IMR-90 (cell line): ENCODE measurements around the gene RETREG1. TPM values are rescaled to one million over a fixed set of nuclear protein-coding genes. Genes with fewer than 3 reads are reported as not detected.
A peak's percentile ranks its signal among the peaks of the same experiment; 100 is the strongest.

Experiments used
- ATAC-seq: fragments of 200-7000 bp; cut with Tn5 transposase; 2 replicates; pipeline ENCODE4 v1.9.1; 2020; ENCODE audit warnings: low read depth, mild to moderate bottlenecking, moderate library complexity
- BruUV-seq: library from RNA; stranded (reverse); fragments of 400-500 nt; replicated peaks from 2 replicates; lab custom pipeline; 2021; lab: Mats Ljungman, UMichigan
- CTCF ChIA-PET: fragments of 300-600 bp; formaldehyde crosslinking; extraction: SDS; loops from one replicate; lab custom pipeline; 2021; ENCODE audit warnings: antibody characterized with exemption; lab: Yijun Ruan, JAX
- POLR2A ChIA-PET: fragments of 300-600 bp; sonication (Branson Sonifier 250); formaldehyde crosslinking; loops from one replicate; lab custom pipeline; 2022; ENCODE audit warnings: antibody characterized with exemption; ENCODE audit not compliant: unreplicated experiment; lab: Charles Lee
- DNase-seq: peaks from one replicate; pipeline ENCODE4 v3.0.0; 2013
- H2AFZ ChIP-seq: replicated peaks from 2 replicates; pipeline ENCODE3; 2013; ENCODE audit warnings: low read length, mild to moderate bottlenecking; ENCODE audit not compliant: poor library complexity
- H2AK5ac ChIP-seq: 2 replicates; pipeline ENCODE4 v1.6.1; 2013; ENCODE audit warnings: low read depth, low read length, inconsistent platforms
- H2AK9ac ChIP-seq: replicated peaks from 2 replicates; pipeline ENCODE3; 2013; ENCODE audit warnings: mild to moderate bottlenecking, low read depth, low read length, moderate library complexity; ENCODE audit not compliant: poor library complexity
- H2BK120ac ChIP-seq: 2 replicates; pipeline ENCODE4 v1.6.1; 2013; ENCODE audit warnings: low read depth, low read length, inconsistent platforms
- H2BK15ac ChIP-seq: 3 replicates; pipeline ENCODE4 v1.6.1; 2013; ENCODE audit warnings: low read depth, low read length, inconsistent platforms
- H2BK20ac ChIP-seq: 2 replicates; pipeline ENCODE4 v1.6.1; 2013; ENCODE audit warnings: low read depth, mild to moderate bottlenecking, inconsistent platforms, low read length, moderate library complexity
- H2BK5ac ChIP-seq: 2 replicates; pipeline ENCODE4 v1.6.1; 2013; ENCODE audit warnings: mild to moderate bottlenecking, low read depth, low read length, inconsistent platforms; ENCODE audit not compliant: poor library complexity, severe bottlenecking
- H3K14ac ChIP-seq: replicated peaks from 2 replicates; pipeline ENCODE4 v1.6.1; 2013; ENCODE audit warnings: low read depth, low read length, inconsistent platforms
- H3K18ac ChIP-seq: 2 replicates; pipeline ENCODE4 v1.6.1; 2013; ENCODE audit warnings: low read depth, low read length, control low read depth
- H3K23ac ChIP-seq: 2 replicates; pipeline ENCODE4 v1.6.1; 2013; ENCODE audit warnings: low read depth, low read length, inconsistent platforms
- H3K27ac ChIP-seq: 2 replicates; pipeline ENCODE4 v1.5.1; 2013; ENCODE audit warnings: mild to moderate bottlenecking, control low read depth, low read length; ENCODE audit not compliant: insufficient read depth
- H3K27me3 ChIP-seq: 2 replicates; pipeline ENCODE4 v1.6.1; 2013; ENCODE audit warnings: low read length; ENCODE audit not compliant: control insufficient read depth, insufficient read depth
- H3K36me3 ChIP-seq: 2 replicates; pipeline ENCODE4 v1.6.1; 2013; ENCODE audit warnings: low read length, mixed read lengths; ENCODE audit not compliant: control insufficient read depth, insufficient read depth
- H3K4ac ChIP-seq: 2 replicates; pipeline ENCODE4 v1.6.1; 2013; ENCODE audit warnings: low read depth, low read length, inconsistent platforms
- H3K4me1 ChIP-seq: 2 replicates; pipeline ENCODE4 v1.6.1; 2013; ENCODE audit warnings: low read length, mixed read lengths; ENCODE audit not compliant: control insufficient read depth, insufficient read depth
- H3K4me2 ChIP-seq: 2 replicates; pipeline ENCODE4 v1.6.1; 2013; ENCODE audit warnings: low read depth, mild to moderate bottlenecking, control low read depth, low read length, moderate library complexity
- H3K4me3 ChIP-seq: 2 replicates; pipeline ENCODE4 v1.5.1; 2013; ENCODE audit warnings: low read depth, mild to moderate bottlenecking, control low read depth, low read length, moderate library complexity; ENCODE audit not compliant: insufficient read depth
- H3K56ac ChIP-seq: 2 replicates; pipeline ENCODE4 v1.6.1; 2013; ENCODE audit warnings: low read length, inconsistent platforms; ENCODE audit not compliant: insufficient read depth; ENCODE audit errors: extremely low read depth
- H3K79me1 ChIP-seq, 2 experiments: 2 replicates each; pipeline ENCODE4 v1.6.1; 2013; ENCODE audit warnings: low read length in 2 of 2, inconsistent platforms in 1 of 2, low read depth in 1 of 2
- H3K9ac ChIP-seq: 2 replicates; pipeline ENCODE4 v1.6.1; 2013; ENCODE audit warnings: low read depth, low read length, control low read depth
- H3K9me1 ChIP-seq: 2 replicates; pipeline ENCODE4 v1.6.1; 2013; ENCODE audit warnings: low read length, inconsistent platforms; ENCODE audit not compliant: insufficient read depth
- H3K9me3 ChIP-seq: 2 replicates; pipeline ENCODE4 v1.6.1; 2013; ENCODE audit warnings: low read length; ENCODE audit not compliant: control insufficient read depth, insufficient read depth
- H4K20me1 ChIP-seq: 2 replicates; pipeline ENCODE4 v1.6.1; 2013; ENCODE audit warnings: low read length, inconsistent platforms; ENCODE audit not compliant: insufficient read depth
- H4K5ac ChIP-seq: 2 replicates; pipeline ENCODE4 v1.6.1; 2013; ENCODE audit warnings: mild to moderate bottlenecking, low read depth, low read length, control low read depth
- H4K8ac ChIP-seq, 2 experiments: 2 replicates each; pipeline ENCODE4 v1.6.1; 2013; ENCODE audit warnings: low read depth in 2 of 2, low read length in 2 of 2, control low read depth in 1 of 2, inconsistent platforms in 1 of 2
- H4K91ac ChIP-seq: 2 replicates; pipeline ENCODE4 v1.6.1; 2013; ENCODE audit warnings: low read depth, low read length, inconsistent platforms; ENCODE audit not compliant: insufficient read depth
- BHLHE40 ChIP-seq: fragments of 150-350 bp; IDR thresholded peaks from 2 replicates; pipeline ENCODE4 v1.6.1; 2016; ENCODE audit warnings: mild to moderate bottlenecking, low read depth, low read length
- CHD1 ChIP-seq: IDR thresholded peaks from 2 replicates; pipeline ENCODE4 v1.6.1; 2012; ENCODE audit warnings: low read depth, low read length, improper control_type of control experiment
- ELK1 ChIP-seq: fragments of 150-350 bp; IDR thresholded peaks from 2 replicates; pipeline ENCODE4 v1.6.1; 2016; ENCODE audit warnings: low read depth, mild to moderate bottlenecking, low read length, moderate library complexity, borderline replicate concordance
- FOS ChIP-seq: fragments of 150-350 bp; IDR thresholded peaks from 2 replicates; pipeline ENCODE4 v1.6.1; 2016; ENCODE audit warnings: low read depth, low read length
- MAFK ChIP-seq: IDR thresholded peaks from 2 replicates; pipeline ENCODE4 v1.6.1; 2012; ENCODE audit warnings: low read depth, low read length, improper control_type of control experiment
- MAZ ChIP-seq: IDR thresholded peaks from 2 replicates; pipeline ENCODE4 v1.6.1; 2012; ENCODE audit warnings: low read depth, mild to moderate bottlenecking, low read length, improper control_type of control experiment, moderate library complexity, borderline replicate concordance
- POLR2A ChIP-seq: IDR thresholded peaks from 2 replicates; pipeline ENCODE4 v1.6.1; 2012; ENCODE audit warnings: mild to moderate bottlenecking, low read depth, low read length
- RAD21 ChIP-seq: IDR thresholded peaks from 2 replicates; pipeline ENCODE4 v1.6.1; 2012; ENCODE audit warnings: low read length, improper control_type of control experiment
- RCOR1 ChIP-seq: IDR thresholded peaks from 2 replicates; pipeline ENCODE4 v1.6.1; 2012; ENCODE audit warnings: mild to moderate bottlenecking, low read length, improper control_type of control experiment; ENCODE audit not compliant: insufficient replicate concordance
- RFX5 ChIP-seq: IDR thresholded peaks from 2 replicates; pipeline ENCODE4 v1.8.0; 2012; ENCODE audit warnings: low read depth, mild to moderate bottlenecking, low read length, moderate library complexity
- SMC3 ChIP-seq: fragments of 150-350 bp; IDR thresholded peaks from 2 replicates; pipeline ENCODE4 v1.6.1; 2016; ENCODE audit warnings: low read depth, mild to moderate bottlenecking, antibody characterized with exemption, low read length, moderate library complexity
- WGBS, 2 experiments: methylation state at CpG; one replicate each; pipeline versions ENCODE4 v1.1.5 to v1.1.7; 2013; ENCODE audit warnings: missing lambda C conversion rate in 2 of 2; ENCODE audit not compliant: insufficient read length in 1 of 2; ENCODE audit errors: extremely low coverage in 2 of 2; 5-methylcytosine and 5-hydroxymethylcytosine counted together
- dilution Hi-C: fragments of 300-500 bp; cut with HindIII; formaldehyde crosslinking; loops from one replicate; pipeline ENCODE4 v1.14.3; 2018; ENCODE audit warnings: low sequenced_read_pairs; ENCODE audit not compliant: unreplicated experiment
- in situ Hi-C: fragments of 300-500 bp; cut with MboI; formaldehyde crosslinking; loops from 3 replicates; pipeline ENCODE4 v1.14.3; 2019; ENCODE audit warnings: low sequenced_read_pairs, inconsistent platforms, mixed read lengths
- intact Hi-C: fragments of 100-400 bp; cut with micrococcal nuclease; formaldehyde crosslinking; loops from 2 replicates; pipeline ENCODE4 v1.10.0; 2022
- polyA plus RNA-seq, 3 experiments: library from polyadenylated mRNA; depleted of rRNA; stranded (reverse); fragments of >200 nt; gene quantifications; 2 replicates each; pipeline ENCODE4 v1.2.3, GENCODE V29; 2012; ENCODE audit warnings: low replicate concordance in 1 of 3
- total RNA-seq: library from RNA; depleted of rRNA; stranded (reverse); fragments of >200 nt; gene quantifications from 2 replicates; pipeline ENCODE4 v1.2.3, GENCODE V29; 2012
- TF ChIP-seq, protein P1 (sequence below): conservative IDR thresholded peaks from 2 replicates; pipeline ENCODE4 v1.5.1; 2012; ENCODE audit warnings: mild to moderate bottlenecking, low read depth, low read length, improper control_type of control experiment
- TF ChIP-seq, protein P2 (sequence below): fragments of 150-350 bp; IDR thresholded peaks from 2 replicates; pipeline ENCODE4 v1.6.1; 2017; ENCODE audit warnings: mild to moderate bottlenecking, antibody characterized with exemption, low read length, low read depth

RETREG1 gene
- total and polyA plus RNA-seq, 2 of the 4 experiments (the other 2 are of a cell fraction), result not detected

- no peak for TF ChIP-seq SMC3
- TF ChIP-seq CHD1, result no peak
- TF ChIP-seq FOS, result no peak
- TF ChIP-seq ELK1, result no peak
- TF ChIP-seq MAZ, result no peak
Measured at GRCh38 chr5:16665601-16666000, 48.8 kb upstream of the RETREG1 start (continued).

GRCh38 chr5:16664368-16664767, 47.6 kb upstream of the RETREG1 start:
- Histone ChIP-seq H3K4me2 (no peak overlapping the region), H3K9me1 (peaks cover 10% of the 10 kb centered on the region), H2BK120ac (no peak overlapping the region), H3K27ac (no peak overlapping the region), H2AK5ac (no peak overlapping the region), H3K79me1 (peaks cover 22 to 37% of the 10 kb centered on the region in 2 experiments), H3K4me1 (peaks cover 8% of the 10 kb centered on the region; the same call in 1 of the 2 replicates), H2AK9ac (no peak overlapping the region), H4K20me1 (peaks cover 35% of the 10 kb centered on the region), H3K23ac (no peak overlapping the region), H2BK15ac (no peak overlapping the region), H3K4me3 (no peak overlapping the region), H3K9me3 (no peaks in the 10 kb centered on the region), H3K36me3 (peaks cover 47% of the 10 kb centered on the region), H3K14ac (no peak overlapping the region), H2BK5ac (no peak overlapping the region), H3K9ac (no peak overlapping the region), H2BK20ac (no peak overlapping the region), H3K56ac (no peak overlapping the region), H3K4ac (no peak overlapping the region), H4K8ac (no peak overlapping the region), H3K27me3 (no peaks in the 10 kb centered on the region), H4K5ac (no peak overlapping the region), H3K18ac (no peak overlapping the region), H2AFZ (peak overlapping the region; percentile 14), H4K91ac (no peak overlapping the region)
- WGBS, 2 experiments, result no CpG with 5 or more reads among the region's 5 CpGs
- ChIA-PET CTCF (no interaction called here), POLR2A (no interaction called here)
- ATAC-seq (no peak), DNase-seq (no peak)
- no TSS peak for BruUV-seq
- intact Hi-C loops, result loop anchor here (10.0 kb wide), 1 partner anchor 500 kb away; no protein-coding TSS in a partner anchor
- dilution Hi-C loops, result no loop called here
- in situ Hi-C loops, result loop anchor here (10.0 kb wide), 1 partner anchor 180 kb away; no protein-coding TSS in a partner anchor
- no peak for TF ChIP-seq CHD1
- TF ChIP-seq SMC3, result no peak
- TF ChIP-seq, protein P1, sequence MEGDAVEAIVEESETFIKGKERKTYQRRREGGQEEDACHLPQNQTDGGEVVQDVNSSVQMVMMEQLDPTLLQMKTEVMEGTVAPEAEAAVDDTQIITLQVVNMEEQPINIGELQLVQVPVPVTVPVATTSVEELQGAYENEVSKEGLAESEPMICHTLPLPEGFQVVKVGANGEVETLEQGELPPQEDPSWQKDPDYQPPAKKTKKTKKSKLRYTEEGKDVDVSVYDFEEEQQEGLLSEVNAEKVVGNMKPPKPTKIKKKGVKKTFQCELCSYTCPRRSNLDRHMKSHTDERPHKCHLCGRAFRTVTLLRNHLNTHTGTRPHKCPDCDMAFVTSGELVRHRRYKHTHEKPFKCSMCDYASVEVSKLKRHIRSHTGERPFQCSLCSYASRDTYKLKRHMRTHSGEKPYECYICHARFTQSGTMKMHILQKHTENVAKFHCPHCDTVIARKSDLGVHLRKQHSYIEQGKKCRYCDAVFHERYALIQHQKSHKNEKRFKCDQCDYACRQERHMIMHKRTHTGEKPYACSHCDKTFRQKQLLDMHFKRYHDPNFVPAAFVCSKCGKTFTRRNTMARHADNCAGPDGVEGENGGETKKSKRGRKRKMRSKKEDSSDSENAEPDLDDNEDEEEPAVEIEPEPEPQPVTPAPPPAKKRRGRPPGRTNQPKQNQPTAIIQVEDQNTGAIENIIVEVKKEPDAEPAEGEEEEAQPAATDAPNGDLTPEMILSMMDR, result no peak
- no peak for TF ChIP-seq RCOR1
- no peak for TF ChIP-seq RFX5
- TF ChIP-seq POLR2A, result no peak
- no peak for TF ChIP-seq MAFK
- no peak for TF ChIP-seq BHLHE40
- TF ChIP-seq RAD21, result no peak
- TF ChIP-seq, protein P2, sequence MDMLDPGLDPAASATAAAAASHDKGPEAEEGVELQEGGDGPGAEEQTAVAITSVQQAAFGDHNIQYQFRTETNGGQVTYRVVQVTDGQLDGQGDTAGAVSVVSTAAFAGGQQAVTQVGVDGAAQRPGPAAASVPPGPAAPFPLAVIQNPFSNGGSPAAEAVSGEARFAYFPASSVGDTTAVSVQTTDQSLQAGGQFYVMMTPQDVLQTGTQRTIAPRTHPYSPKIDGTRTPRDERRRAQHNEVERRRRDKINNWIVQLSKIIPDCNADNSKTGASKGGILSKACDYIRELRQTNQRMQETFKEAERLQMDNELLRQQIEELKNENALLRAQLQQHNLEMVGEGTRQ, result no peak
- no peak for TF ChIP-seq FOS
